WTC11 (cell line): ENCODE results near the gene CASP6. TPM values are rescaled to one million over a fixed set of nuclear protein-coding genes. Genes with fewer than 3 reads are reported as not detected.

ENCODE experiments used
- ATAC-seq: fragments of 200-7000 bp; cut with Tn5 transposase; 2 replicates; pipeline ENCODE4 v1.10.0; 2021; ENCODE audit warnings: mild to moderate bottlenecking, moderate library complexity
- CTCF ChIA-PET: fragments of 300-600 bp; sonication (Branson Sonifier 250); formaldehyde crosslinking; loops from one replicate; lab custom pipeline; 2021; ENCODE audit warnings: antibody characterized with exemption; lab: Charles Lee
- POLR2A ChIA-PET: fragments of 350-600 bp; sonication (Branson Sonifier 250); formaldehyde crosslinking; loops from one replicate; lab custom pipeline; 2021; ENCODE audit warnings: antibody characterized with exemption; lab: Charles Lee
- DNase-seq: peaks from one replicate; pipeline ENCODE4 v3.0.0; 2021; ENCODE audit warnings: low spot score
- H3K27ac Mint-ChIP-seq: 2 replicates; pipeline ENCODE4 v1.8.0; 2021; ENCODE audit warnings: mixed read lengths
- H3K27me3 Mint-ChIP-seq: 2 replicates; pipeline ENCODE4 v1.8.0; 2021; ENCODE audit warnings: low read depth, mild to moderate bottlenecking, moderate library complexity, mixed read lengths
- H3K36me3 Mint-ChIP-seq: 2 replicates; pipeline ENCODE4 v1.8.0; 2021; ENCODE audit warnings: mixed read lengths
- H3K4me1 Mint-ChIP-seq: 2 replicates; pipeline ENCODE4 v1.8.0; 2022; ENCODE audit warnings: mixed read lengths
- H3K4me3 Mint-ChIP-seq: 2 replicates; pipeline ENCODE4 v1.8.0; 2021; ENCODE audit warnings: mild to moderate bottlenecking, moderate library complexity, mixed read lengths
- H3K9me3 Mint-ChIP-seq: 2 replicates; pipeline ENCODE4 v1.8.0; 2021; ENCODE audit warnings: mixed read lengths
- ATF1 ChIP-seq: sonication (generic); formaldehyde crosslinking; IDR thresholded peaks from 2 replicates; pipeline ENCODE4 v1.8.1; 2023; ENCODE audit warnings: mild to moderate bottlenecking, moderate library complexity, missing genetic modification reagents
- EMX1 ChIP-seq: fragments of 250-450 bp; sonication (Bioruptor Pico); IDR thresholded peaks from 2 replicates; pipeline ENCODE4 v1.8.0; 2021; ENCODE audit warnings: mild to moderate bottlenecking
- ETV6 ChIP-seq: sonication (generic); formaldehyde crosslinking; IDR thresholded peaks from 2 replicates; pipeline ENCODE4 v1.8.1; 2022; ENCODE audit warnings: mild to moderate bottlenecking, missing genetic modification reagents
- FOXP1 ChIP-seq: sonication (generic); formaldehyde crosslinking; IDR thresholded peaks from 2 replicates; pipeline ENCODE4 v1.8.0; 2022; ENCODE audit warnings: missing genetic modification reagents, mild to moderate bottlenecking, moderate library complexity, borderline replicate concordance
- GTF2I ChIP-seq: fragments of 250-450 bp; sonication (Bioruptor Pico); conservative IDR thresholded peaks from 2 replicates; pipeline ENCODE4 v1.4.0; 2021; ENCODE audit warnings: mild to moderate bottlenecking
- IRF2 ChIP-seq: sonication (generic); formaldehyde crosslinking; IDR thresholded peaks from 2 replicates; pipeline ENCODE4 v1.8.0; 2022; ENCODE audit warnings: low read depth, missing genetic modification reagents, borderline replicate concordance
- PRRX2 ChIP-seq: fragments of 250-450 bp; sonication (Bioruptor Pico); IDR thresholded peaks from 2 replicates; pipeline ENCODE4 v1.8.0; 2021; ENCODE audit warnings: mild to moderate bottlenecking
- SMAD3 ChIP-seq: sonication (generic); formaldehyde crosslinking; IDR thresholded peaks from 2 replicates; pipeline ENCODE4 v1.8.0; 2022; ENCODE audit warnings: missing genetic modification reagents, mild to moderate bottlenecking, borderline replicate concordance
- SP1 ChIP-seq: sonication (generic); formaldehyde crosslinking; conservative IDR thresholded peaks from 2 replicates; pipeline ENCODE4 v1.8.1; 2022; ENCODE audit warnings: missing genetic modification reagents
- TEAD1 ChIP-seq: sonication (generic); formaldehyde crosslinking; IDR thresholded peaks from 2 replicates; pipeline ENCODE4 v1.8.0; 2022; ENCODE audit warnings: mild to moderate bottlenecking, missing genetic modification reagents
- TEAD4 ChIP-seq: sonication (generic); formaldehyde crosslinking; IDR thresholded peaks from 2 replicates; pipeline ENCODE4 v1.8.0; 2022; ENCODE audit warnings: mild to moderate bottlenecking, missing genetic modification reagents
- ZNF219 ChIP-seq: sonication (generic); formaldehyde crosslinking; IDR thresholded peaks from 2 replicates; pipeline ENCODE4 v1.8.0; 2023; ENCODE audit warnings: missing genetic modification reagents, mild to moderate bottlenecking, borderline replicate concordance
- ZNF263 ChIP-seq: sonication (generic); formaldehyde crosslinking; IDR thresholded peaks from 2 replicates; pipeline ENCODE4 v1.8.1; 2022; ENCODE audit warnings: low read depth, mild to moderate bottlenecking, moderate library complexity, missing genetic modification reagents
- ZNF281 ChIP-seq: sonication (generic); formaldehyde crosslinking; IDR thresholded peaks from 2 replicates; pipeline ENCODE4 v1.8.0; 2023; ENCODE audit warnings: mild to moderate bottlenecking, missing genetic modification reagents
- ZNF423 ChIP-seq: fragments of 250-450 bp; sonication (Bioruptor Pico); IDR thresholded peaks from 2 replicates; pipeline ENCODE4 v2.1.2; 2022; ENCODE audit warnings: mild to moderate bottlenecking, moderate library complexity
- total RNA-seq: library from RNA; stranded (reverse); gene quantifications from 3 replicates; pipeline ENCODE4 v1.2.3, GENCODE V29; 2021
- TF ChIP-seq, protein P1 (sequence below): fragments of 250-450 bp; sonication (Bioruptor Pico); IDR thresholded peaks from 2 replicates; pipeline ENCODE4 v2.1.2; 2022; ENCODE audit warnings: mild to moderate bottlenecking, moderate library complexity
- TF ChIP-seq, protein P2 (sequence below): sonication (generic); formaldehyde crosslinking; IDR thresholded peaks from 2 replicates; pipeline ENCODE4 v1.8.1; 2023; ENCODE audit warnings: mild to moderate bottlenecking, missing genetic modification reagents, moderate library complexity
- TF ChIP-seq, protein P3 (sequence below): sonication (generic); formaldehyde crosslinking; IDR thresholded peaks from 2 replicates; pipeline ENCODE4 v1.8.0; 2022; ENCODE audit warnings: mild to moderate bottlenecking, missing genetic modification reagents
- TF ChIP-seq, protein P4 (sequence below): fragments of 200-600 bp; IDR thresholded peaks from 2 replicates; pipeline ENCODE4 v1.8.0; 2022; ENCODE audit warnings: antibody characterized with exemption

CASP6 gene
- total RNA-seq, 1 experiment from 2014 or later: 26.0 TPM

- no peak for DNase-seq
- Mint-ChIP-seq H3K27me3 (no peaks in the 10 kb centered on the region), H3K4me1 (peaks cover 19% of the 10 kb centered on the region), H3K4me3 (peak overlapping the region; percentile 90), H3K36me3 (peaks cover 7% of the 10 kb centered on the region), H3K9me3 (no peaks in the 10 kb centered on the region), H3K27ac (0 out of 2 replicates have a peak overlapping the region, but pooled peaks have one; percentile 50)
- no peak for ATAC-seq
- ChIA-PET POLR2A (interaction anchor here (1.2 to 1.7 kb wide), 3 partner anchors 61 to 144 kb away, joined by 3 to 5 read pairs (median 4); partner anchors contain the start of gene MCUB), CTCF (interaction anchor here (0.5 to 4.9 kb wide), 15 partner anchors 8 to 282 kb away, joined by 3 to 31 read pairs (median 4); partner anchors contain the start of gene MCUB)
- no peak for TF ChIP-seq IRF2
- TF ChIP-seq, protein P1, sequence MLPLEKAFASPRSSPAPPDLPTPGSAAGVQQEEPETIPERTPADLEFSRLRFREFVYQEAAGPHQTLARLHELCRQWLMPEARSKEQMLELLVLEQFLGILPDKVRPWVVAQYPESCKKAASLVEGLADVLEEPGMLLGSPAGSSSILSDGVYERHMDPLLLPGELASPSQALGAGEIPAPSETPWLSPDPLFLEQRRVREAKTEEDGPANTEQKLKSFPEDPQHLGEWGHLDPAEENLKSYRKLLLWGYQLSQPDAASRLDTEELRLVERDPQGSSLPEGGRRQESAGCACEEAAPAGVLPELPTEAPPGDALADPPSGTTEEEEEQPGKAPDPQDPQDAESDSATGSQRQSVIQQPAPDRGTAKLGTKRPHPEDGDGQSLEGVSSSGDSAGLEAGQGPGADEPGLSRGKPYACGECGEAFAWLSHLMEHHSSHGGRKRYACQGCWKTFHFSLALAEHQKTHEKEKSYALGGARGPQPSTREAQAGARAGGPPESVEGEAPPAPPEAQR (CRISPR knock-in tag): no peak
- TF ChIP-seq EMX1 (CRISPR knock-in tag): 0 out of 2 replicates have a peak, but pooled peaks have one; percentile 1
- no peak for TF ChIP-seq ZNF423 (CRISPR knock-in tag)
Measured at GRCh38 chr4:109703664-109704361, 568 bp upstream of the CASP6 start.

DNA sequence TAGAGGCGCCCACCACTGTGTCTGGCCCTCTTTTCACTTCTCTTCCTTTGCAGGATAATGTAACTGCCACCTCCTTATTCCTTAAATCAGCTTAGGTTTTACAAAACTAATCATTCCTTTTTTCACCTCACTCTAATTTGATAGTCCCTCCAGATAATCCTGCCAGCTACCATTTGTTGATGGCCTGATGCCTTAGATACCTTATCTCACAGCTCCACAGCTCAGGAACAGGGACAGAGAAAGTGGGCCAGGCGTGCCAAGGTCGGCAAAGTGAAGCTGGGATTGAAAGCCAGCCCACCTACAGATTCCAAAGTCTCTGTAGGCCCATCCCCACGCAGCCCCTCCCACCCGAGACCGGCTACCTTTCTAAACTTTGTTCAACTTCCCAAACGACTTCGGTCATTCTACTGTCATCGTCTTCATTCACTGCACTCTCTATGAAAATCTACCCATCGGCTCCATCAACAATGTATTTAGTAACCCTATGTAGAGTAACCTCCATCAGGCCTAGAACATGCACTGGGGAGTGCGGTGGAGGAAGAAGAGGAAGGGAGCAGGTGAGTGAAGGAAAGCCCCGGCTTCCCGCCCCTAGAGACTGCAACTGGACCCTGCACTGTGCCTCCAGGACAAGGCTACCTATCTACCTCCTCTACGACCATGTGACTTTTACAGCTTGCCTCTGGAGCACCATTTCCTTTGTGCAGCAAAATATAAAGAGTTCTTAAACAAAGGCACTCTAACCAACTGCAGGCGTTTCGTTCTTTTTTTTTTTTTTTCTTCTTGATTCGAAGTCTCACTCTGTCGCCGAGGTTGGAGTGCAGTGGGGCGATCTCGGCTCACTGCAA, 1.5 kb downstream of the CASP6 start:
- Mint-ChIP-seq H3K27me3 (no peaks in the 10 kb centered on the region), H3K4me3 (peak overlapping the region; percentile 90), H3K4me1 (peaks cover 19% of the 10 kb centered on the region)
- peak; percentile 56 for ATAC-seq
- CTCF ChIA-PET: interaction anchor here (0.6 to 4.9 kb wide), 7 partner anchors 10 to 276 kb away, joined by 3 to 31 read pairs (median 4); no protein-coding TSS in a partner anchor
- POLR2A ChIA-PET: interaction anchor here (0.7 to 1.3 kb wide), 3 partner anchors 27 to 114 kb away, joined by 3 read pairs; partner anchors contain the start of gene PLA2G12A
- no peak for TF ChIP-seq ZNF263
- no peak for TF ChIP-seq TEAD1 (CRISPR knock-in tag)
- TF ChIP-seq, protein P2, sequence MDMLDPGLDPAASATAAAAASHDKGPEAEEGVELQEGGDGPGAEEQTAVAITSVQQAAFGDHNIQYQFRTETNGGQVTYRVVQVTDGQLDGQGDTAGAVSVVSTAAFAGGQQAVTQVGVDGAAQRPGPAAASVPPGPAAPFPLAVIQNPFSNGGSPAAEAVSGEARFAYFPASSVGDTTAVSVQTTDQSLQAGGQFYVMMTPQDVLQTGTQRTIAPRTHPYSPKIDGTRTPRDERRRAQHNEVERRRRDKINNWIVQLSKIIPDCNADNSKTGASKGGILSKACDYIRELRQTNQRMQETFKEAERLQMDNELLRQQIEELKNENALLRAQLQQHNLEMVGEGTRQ (CRISPR knock-in tag): peak; percentile 54; the same call in 1 of the 2 replicates
- no peak for TF ChIP-seq ZNF219 (CRISPR knock-in tag)
- TF ChIP-seq, protein P3, sequence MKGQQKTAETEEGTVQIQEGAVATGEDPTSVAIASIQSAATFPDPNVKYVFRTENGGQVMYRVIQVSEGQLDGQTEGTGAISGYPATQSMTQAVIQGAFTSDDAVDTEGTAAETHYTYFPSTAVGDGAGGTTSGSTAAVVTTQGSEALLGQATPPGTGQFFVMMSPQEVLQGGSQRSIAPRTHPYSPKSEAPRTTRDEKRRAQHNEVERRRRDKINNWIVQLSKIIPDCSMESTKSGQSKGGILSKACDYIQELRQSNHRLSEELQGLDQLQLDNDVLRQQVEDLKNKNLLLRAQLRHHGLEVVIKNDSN (CRISPR knock-in tag): 0 out of 2 replicates have a peak, but pooled peaks have one; percentile 15
- TF ChIP-seq TEAD4 (CRISPR knock-in tag): no peak
- no peak for TF ChIP-seq GTF2I (CRISPR knock-in tag)
- 0 out of 2 replicates have a peak, but pooled peaks have one; percentile 23 for TF ChIP-seq PRRX2 (CRISPR knock-in tag)
- TF ChIP-seq ATF1 (CRISPR knock-in tag): no peak
- TF ChIP-seq, all 79 proteins: peak for 3
- H3K36me3 Mint-ChIP-seq: peaks cover 13% of the 10 kb centered on the region
- DNase-seq: peak; percentile 27
- H3K9me3 Mint-ChIP-seq: peaks cover 7% of the 10 kb centered on the region; the same call in 1 of the 2 replicates
- peak overlapping the region; percentile 93 for H3K27ac Mint-ChIP-seq

GRCh38 chr4:109699553-109700225, 3.6 kb downstream of the CASP6 start:
- no peak overlapping the region; the same call in 1 of the 2 replicates for H3K27ac Mint-ChIP-seq
- H3K4me3 Mint-ChIP-seq: no peak overlapping the region
- no peaks in the 10 kb centered on the region for H3K27me3 Mint-ChIP-seq
- ChIA-PET POLR2A (no interaction called here), CTCF (interaction anchor here (4.9 kb wide), 1 partner anchor 105 kb away, joined by 31 read pairs; no protein-coding TSS in a partner anchor)
- H3K36me3 Mint-ChIP-seq: peaks cover 23% of the 10 kb centered on the region
- DNase-seq (no peak), ATAC-seq (no peak)
- H3K9me3 Mint-ChIP-seq: peaks cover 7% of the 10 kb centered on the region; the same call in 1 of the 2 replicates
- peaks cover 19% of the 10 kb centered on the region for H3K4me1 Mint-ChIP-seq
- TF ChIP-seq, protein P4, sequence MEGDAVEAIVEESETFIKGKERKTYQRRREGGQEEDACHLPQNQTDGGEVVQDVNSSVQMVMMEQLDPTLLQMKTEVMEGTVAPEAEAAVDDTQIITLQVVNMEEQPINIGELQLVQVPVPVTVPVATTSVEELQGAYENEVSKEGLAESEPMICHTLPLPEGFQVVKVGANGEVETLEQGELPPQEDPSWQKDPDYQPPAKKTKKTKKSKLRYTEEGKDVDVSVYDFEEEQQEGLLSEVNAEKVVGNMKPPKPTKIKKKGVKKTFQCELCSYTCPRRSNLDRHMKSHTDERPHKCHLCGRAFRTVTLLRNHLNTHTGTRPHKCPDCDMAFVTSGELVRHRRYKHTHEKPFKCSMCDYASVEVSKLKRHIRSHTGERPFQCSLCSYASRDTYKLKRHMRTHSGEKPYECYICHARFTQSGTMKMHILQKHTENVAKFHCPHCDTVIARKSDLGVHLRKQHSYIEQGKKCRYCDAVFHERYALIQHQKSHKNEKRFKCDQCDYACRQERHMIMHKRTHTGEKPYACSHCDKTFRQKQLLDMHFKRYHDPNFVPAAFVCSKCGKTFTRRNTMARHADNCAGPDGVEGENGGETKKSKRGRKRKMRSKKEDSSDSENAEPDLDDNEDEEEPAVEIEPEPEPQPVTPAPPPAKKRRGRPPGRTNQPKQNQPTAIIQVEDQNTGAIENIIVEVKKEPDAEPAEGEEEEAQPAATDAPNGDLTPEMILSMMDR: no peak
- TF ChIP-seq SMAD3 (CRISPR knock-in tag): no peak
- TF ChIP-seq, protein P1 (CRISPR knock-in tag): no peak
- no peak for TF ChIP-seq FOXP1
- TF ChIP-seq SP1 (CRISPR knock-in tag): no peak
- TF ChIP-seq ZNF281: no peak
- no peak for TF ChIP-seq ETV6
